Suprapubic skin (tissue), 4 donors: ENCODE data around the gene TPRG1L. TPM values are rescaled to one million over a fixed set of nuclear protein-coding genes. Genes with fewer than 3 reads are reported as not detected.
A peak's percentile ranks its signal among the peaks of the same experiment; 100 is the strongest.

Source experiments
- DNase-seq, 2 donors: peaks; one replicate each; pipeline ENCODE4 v3.0.0-alpha.2; 2019; ENCODE audit warnings: low spot score in 2 of 2
- H3K27ac ChIP-seq: fragments of 200-600 bp; sonication (generic); one replicate; pipeline ENCODE4 v1.5.1; 2019
- H3K27me3 ChIP-seq: fragments of 200-600 bp; sonication (generic); one replicate; pipeline ENCODE4 v1.5.1; 2019
- H3K36me3 ChIP-seq: fragments of 200-600 bp; sonication (generic); one replicate; pipeline ENCODE4 v1.5.1; 2019
- H3K4me1 ChIP-seq: fragments of 200-600 bp; sonication (generic); one replicate; pipeline ENCODE4 v1.5.1; 2019
- H3K4me3 ChIP-seq: fragments of 200-600 bp; sonication (generic); one replicate; pipeline ENCODE4 v1.5.1; 2019; ENCODE audit warnings: mild to moderate bottlenecking
- H3K9me3 ChIP-seq: fragments of 200-600 bp; sonication (generic); one replicate; pipeline ENCODE4 v1.5.1; 2019
- EP300 ChIP-seq: sonication (generic); formaldehyde crosslinking; IDR thresholded peaks from one replicate; pipeline ENCODE4 v1.6.1; 2017; ENCODE audit warnings: antibody characterized with exemption
- POLR2A ChIP-seq, 2 donors: fragments of 450-650 bp; IDR thresholded peaks; one replicate each; pipeline ENCODE4 v1.6.1; 2017; ENCODE audit warnings: antibody characterized with exemption in 2 of 2, mild to moderate bottlenecking in 2 of 2, moderate library complexity in 2 of 2
- POLR2AphosphoS5 ChIP-seq, 3 donors: sonication (generic); formaldehyde crosslinking; IDR thresholded peaks; one replicate each; pipeline ENCODE4 v1.6.1; 2017; ENCODE audit warnings: antibody characterized with exemption in 3 of 3
- WGBS: methylation state at CpG from one replicate; pipeline ENCODE4 v1.1.5; 2018; 5-methylcytosine and 5-hydroxymethylcytosine counted together
- total RNA-seq, 4 donors: library from RNA; depleted of rRNA; stranded (reverse); fragments of >200 nt; gene quantifications; one replicate each; pipeline ENCODE4 v1.1.0, GENCODE V29; 2016
- TF ChIP-seq, protein P1 (sequence below), 2 donors: fragments of 200-600 bp in 1 of 2; fragments of 450-650 bp in 1 of 2; sonication (generic) in 1 of 2; IDR thresholded peaks; one replicate each; pipeline ENCODE4 v1.5.1; 2016 to 2019; ENCODE audit warnings: antibody characterized with exemption in 2 of 2, mild to moderate bottlenecking in 1 of 2, moderate library complexity in 1 of 2

The TPRG1L gene
- total RNA-seq, 4 donors from 2014 or later: 36.9 to 52.6 (median 44.8) TPM

GRCh38 chr1:3671371-3672180 is 46.8 kb downstream of the TPRG1L start:
- TF ChIP-seq POLR2AphosphoS5 (IDR thresholded peaks at IDR 0.05): no peak
- TF ChIP-seq EP300: no peak
- TF ChIP-seq POLR2A (IDR thresholded peaks at IDR 0.05): no peak
- TF ChIP-seq, protein P1, sequence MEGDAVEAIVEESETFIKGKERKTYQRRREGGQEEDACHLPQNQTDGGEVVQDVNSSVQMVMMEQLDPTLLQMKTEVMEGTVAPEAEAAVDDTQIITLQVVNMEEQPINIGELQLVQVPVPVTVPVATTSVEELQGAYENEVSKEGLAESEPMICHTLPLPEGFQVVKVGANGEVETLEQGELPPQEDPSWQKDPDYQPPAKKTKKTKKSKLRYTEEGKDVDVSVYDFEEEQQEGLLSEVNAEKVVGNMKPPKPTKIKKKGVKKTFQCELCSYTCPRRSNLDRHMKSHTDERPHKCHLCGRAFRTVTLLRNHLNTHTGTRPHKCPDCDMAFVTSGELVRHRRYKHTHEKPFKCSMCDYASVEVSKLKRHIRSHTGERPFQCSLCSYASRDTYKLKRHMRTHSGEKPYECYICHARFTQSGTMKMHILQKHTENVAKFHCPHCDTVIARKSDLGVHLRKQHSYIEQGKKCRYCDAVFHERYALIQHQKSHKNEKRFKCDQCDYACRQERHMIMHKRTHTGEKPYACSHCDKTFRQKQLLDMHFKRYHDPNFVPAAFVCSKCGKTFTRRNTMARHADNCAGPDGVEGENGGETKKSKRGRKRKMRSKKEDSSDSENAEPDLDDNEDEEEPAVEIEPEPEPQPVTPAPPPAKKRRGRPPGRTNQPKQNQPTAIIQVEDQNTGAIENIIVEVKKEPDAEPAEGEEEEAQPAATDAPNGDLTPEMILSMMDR (IDR thresholded peaks at IDR 0.05): no peak
- WGBS: 56% methylated on average over 23 of the region's 29 CpGs
- DNase-seq: peak in 1 of 2 donors; percentile 53
- Histone ChIP-seq H3K27me3 (peaks cover 47% of the 10 kb centered on the region), H3K27ac (no peak overlapping the region), H3K4me3 (no peak overlapping the region), H3K36me3 (no peaks in the 10 kb centered on the region), H3K4me1 (peaks cover 18% of the 10 kb centered on the region), H3K9me3 (no peaks in the 10 kb centered on the region)

DNA sequence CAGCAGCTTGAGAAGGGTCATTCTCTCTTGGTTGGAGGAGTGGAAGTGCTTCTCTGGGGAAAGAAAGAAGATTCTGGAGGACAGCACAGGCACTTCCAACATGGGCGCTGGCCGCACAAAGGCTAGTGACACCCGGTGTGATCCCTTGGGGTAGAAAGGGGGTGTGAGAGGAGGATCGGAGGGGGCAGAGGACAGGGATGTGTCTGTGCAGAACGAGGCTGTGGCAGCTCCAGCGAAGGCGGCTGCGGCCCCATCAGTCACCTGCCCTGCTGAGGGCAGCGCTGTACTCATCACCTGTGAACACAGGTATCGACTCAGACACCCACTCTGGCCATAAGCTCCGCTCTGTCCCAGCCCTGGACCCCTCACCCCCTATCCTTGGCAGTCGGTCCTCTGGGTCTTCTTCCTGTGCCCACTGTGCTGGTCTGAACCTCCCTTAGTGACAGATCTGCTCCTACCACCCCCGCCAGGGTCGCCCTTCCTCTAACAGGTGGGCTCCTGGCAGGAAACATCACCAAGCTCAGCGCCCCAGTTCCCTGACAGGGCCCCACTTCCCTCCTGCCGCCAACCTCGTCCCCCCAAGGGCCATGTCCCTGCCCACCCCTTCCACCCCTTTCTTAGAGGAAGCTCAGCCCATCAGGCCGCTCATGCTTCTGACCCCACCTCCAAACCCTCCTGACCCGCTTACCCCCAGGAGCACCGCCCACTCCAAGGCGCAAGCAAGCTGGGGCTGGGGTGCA is 47.6 kb downstream of the TPRG1L start:
- 82% methylated on average over 21 of the region's 21 CpGs for WGBS
- no peak overlapping the region for H3K27ac ChIP-seq
- H3K9me3 ChIP-seq: no peaks in the 10 kb centered on the region
- no peak overlapping the region for H3K4me3 ChIP-seq
- no peaks in the 10 kb centered on the region for H3K36me3 ChIP-seq
- peaks cover 18% of the 10 kb centered on the region for H3K4me1 ChIP-seq
- DNase-seq: peak in 1 of 2 donors; percentile 48
- TF ChIP-seq POLR2AphosphoS5 (IDR thresholded peaks at IDR 0.05) (no peak), EP300 (no peak), POLR2A (IDR thresholded peaks at IDR 0.05) (no peak)
- TF ChIP-seq, protein P1 (IDR thresholded peaks at IDR 0.05): no peak
- H3K27me3 ChIP-seq: peaks cover 47% of the 10 kb centered on the region

- H3K9me3 ChIP-seq: no peaks in the 10 kb centered on the region
- peaks cover 47% of the 10 kb centered on the region for H3K27me3 ChIP-seq
- no peaks in the 10 kb centered on the region for H3K36me3 ChIP-seq
- 80% methylated on average over 7 of the region's 17 CpGs for WGBS
- DNase-seq: peak in 1 of 2 donors; percentile 59
- H3K4me3 ChIP-seq: no peak overlapping the region
- no peak overlapping the region for H3K27ac ChIP-seq
- peaks cover 18% of the 10 kb centered on the region for H3K4me1 ChIP-seq
- TF ChIP-seq POLR2AphosphoS5 (IDR thresholded peaks at IDR 0.05): no peak
- TF ChIP-seq, protein P1 (IDR thresholded peaks at IDR 0.05): no peak
- no peak for TF ChIP-seq EP300
- TF ChIP-seq POLR2A (IDR thresholded peaks at IDR 0.05): no peak
These were observed 48.2 kb downstream of the TPRG1L start for GRCh38 chr1:3672971-3673361.

- no peak overlapping the region for H3K4me3 ChIP-seq
- TF ChIP-seq POLR2AphosphoS5 (IDR thresholded peaks at IDR 0.05): no peak
- no peak for TF ChIP-seq EP300
- TF ChIP-seq, protein P1 (IDR thresholded peaks at IDR 0.05): no peak
- TF ChIP-seq POLR2A (IDR thresholded peaks at IDR 0.05): no peak
- H3K27ac ChIP-seq: no peak overlapping the region
- DNase-seq: no peak
- peaks cover 47% of the 10 kb centered on the region for H3K27me3 ChIP-seq
- 88% methylated on average over 21 of the region's 25 CpGs for WGBS
- peaks cover 19% of the 10 kb centered on the region for H3K4me1 ChIP-seq
- H3K9me3 ChIP-seq: no peaks in the 10 kb centered on the region
- no peaks in the 10 kb centered on the region for H3K36me3 ChIP-seq
These were observed 48.7 kb downstream of the TPRG1L start for GRCh38 chr1:3673381-3674099.
